HFFc6 (cell line): ENCODE results near the gene DTNBP1. TPM values are rescaled to one million over a fixed set of nuclear protein-coding genes. Genes with fewer than 3 reads are reported as not detected.

Source experiments
- DNase-seq: peaks from one replicate; pipeline ENCODE4 v3.0.0-alpha.2; 2018
- H3K27ac Mint-ChIP-seq: 2 replicates; pipeline ENCODE4 v1.8.0; 2020; ENCODE audit warnings: mild to moderate bottlenecking, mixed read lengths
- H3K27me3 Mint-ChIP-seq: 2 replicates; pipeline ENCODE4 v1.8.0; 2021; ENCODE audit warnings: mild to moderate bottlenecking, moderate library complexity, mixed read lengths; ENCODE audit not compliant: insufficient read depth
- H3K36me3 Mint-ChIP-seq: 2 replicates; pipeline ENCODE4 v1.8.0; 2021; ENCODE audit warnings: low read depth, mixed read lengths
- H3K4me1 Mint-ChIP-seq: 2 replicates; pipeline ENCODE4 v1.8.0; 2020; ENCODE audit warnings: low read depth, mixed read lengths
- H3K4me3 Mint-ChIP-seq: 2 replicates; pipeline ENCODE4 v1.8.0; 2020; ENCODE audit warnings: mild to moderate bottlenecking, moderate library complexity, mixed read lengths
- H3K9me3 Mint-ChIP-seq: 2 replicates; pipeline ENCODE4 v1.8.0; 2020; ENCODE audit warnings: mild to moderate bottlenecking, mixed read lengths
- total RNA-seq, 6 experiments: library from RNA; stranded (reverse); fragmentation: NEBNext Ultra II Directional; extraction: Animal tissue kit (Norgen Biotek cat#: 25700); gene quantifications; 2 replicates in 1 of 6; 3 replicates in 5 of 6; pipeline ENCODE4 v1.2.3, GENCODE V29; 2021
- TF ChIP-seq, protein P1 (sequence below): fragments of 200-600 bp; sonication (generic); IDR thresholded peaks from 2 replicates; pipeline ENCODE4 v1.5.0; 2021; ENCODE audit warnings: antibody characterized with exemption, mild to moderate bottlenecking

The DTNBP1 gene
- total RNA-seq, 6 experiments from 2014 or later = 10.4 to 15.3 (median 13.9) TPM

DNA sequence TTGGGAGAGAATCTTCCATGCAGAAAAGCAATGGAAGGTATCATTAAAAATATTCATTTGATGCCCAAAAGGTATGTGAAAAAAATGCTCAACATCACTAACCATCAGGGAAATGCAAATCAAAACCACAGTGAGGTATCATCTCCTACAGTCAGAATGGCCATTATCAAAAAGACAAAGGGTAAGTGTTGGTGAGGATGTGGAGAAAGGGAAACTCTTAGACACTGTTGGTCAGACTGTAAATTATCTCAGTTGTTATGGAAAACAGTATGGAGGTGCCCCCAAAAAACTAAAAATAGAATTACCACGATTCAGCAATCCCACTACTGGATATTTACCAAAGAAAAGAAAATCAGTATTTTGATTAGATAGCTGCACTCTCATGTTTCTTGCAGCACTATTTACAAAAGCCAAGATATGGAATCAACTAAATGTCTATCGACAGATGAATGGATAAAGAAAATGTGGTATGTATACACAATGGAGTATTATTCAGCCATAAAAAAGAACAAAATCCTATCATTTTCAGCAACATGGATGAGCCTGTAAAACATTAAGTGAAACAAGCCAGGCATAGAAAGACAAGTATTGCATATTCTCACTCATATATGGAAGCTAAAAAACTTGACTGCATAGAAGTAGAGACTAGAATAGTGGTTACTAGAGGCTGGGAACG lies 84.0 kb downstream of the DTNBP1 start:
- TF ChIP-seq, protein P1, sequence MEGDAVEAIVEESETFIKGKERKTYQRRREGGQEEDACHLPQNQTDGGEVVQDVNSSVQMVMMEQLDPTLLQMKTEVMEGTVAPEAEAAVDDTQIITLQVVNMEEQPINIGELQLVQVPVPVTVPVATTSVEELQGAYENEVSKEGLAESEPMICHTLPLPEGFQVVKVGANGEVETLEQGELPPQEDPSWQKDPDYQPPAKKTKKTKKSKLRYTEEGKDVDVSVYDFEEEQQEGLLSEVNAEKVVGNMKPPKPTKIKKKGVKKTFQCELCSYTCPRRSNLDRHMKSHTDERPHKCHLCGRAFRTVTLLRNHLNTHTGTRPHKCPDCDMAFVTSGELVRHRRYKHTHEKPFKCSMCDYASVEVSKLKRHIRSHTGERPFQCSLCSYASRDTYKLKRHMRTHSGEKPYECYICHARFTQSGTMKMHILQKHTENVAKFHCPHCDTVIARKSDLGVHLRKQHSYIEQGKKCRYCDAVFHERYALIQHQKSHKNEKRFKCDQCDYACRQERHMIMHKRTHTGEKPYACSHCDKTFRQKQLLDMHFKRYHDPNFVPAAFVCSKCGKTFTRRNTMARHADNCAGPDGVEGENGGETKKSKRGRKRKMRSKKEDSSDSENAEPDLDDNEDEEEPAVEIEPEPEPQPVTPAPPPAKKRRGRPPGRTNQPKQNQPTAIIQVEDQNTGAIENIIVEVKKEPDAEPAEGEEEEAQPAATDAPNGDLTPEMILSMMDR = no peak
- no peak for DNase-seq
- H3K27me3 Mint-ChIP-seq = no peaks in the 10 kb centered on the region
- H3K9me3 Mint-ChIP-seq = no peaks in the 10 kb centered on the region
- no peaks in the 10 kb centered on the region for H3K36me3 Mint-ChIP-seq
- no peak overlapping the region for H3K27ac Mint-ChIP-seq
- H3K4me3 Mint-ChIP-seq = no peak overlapping the region
- peaks cover 16% of the 10 kb centered on the region for H3K4me1 Mint-ChIP-seq

DNA sequence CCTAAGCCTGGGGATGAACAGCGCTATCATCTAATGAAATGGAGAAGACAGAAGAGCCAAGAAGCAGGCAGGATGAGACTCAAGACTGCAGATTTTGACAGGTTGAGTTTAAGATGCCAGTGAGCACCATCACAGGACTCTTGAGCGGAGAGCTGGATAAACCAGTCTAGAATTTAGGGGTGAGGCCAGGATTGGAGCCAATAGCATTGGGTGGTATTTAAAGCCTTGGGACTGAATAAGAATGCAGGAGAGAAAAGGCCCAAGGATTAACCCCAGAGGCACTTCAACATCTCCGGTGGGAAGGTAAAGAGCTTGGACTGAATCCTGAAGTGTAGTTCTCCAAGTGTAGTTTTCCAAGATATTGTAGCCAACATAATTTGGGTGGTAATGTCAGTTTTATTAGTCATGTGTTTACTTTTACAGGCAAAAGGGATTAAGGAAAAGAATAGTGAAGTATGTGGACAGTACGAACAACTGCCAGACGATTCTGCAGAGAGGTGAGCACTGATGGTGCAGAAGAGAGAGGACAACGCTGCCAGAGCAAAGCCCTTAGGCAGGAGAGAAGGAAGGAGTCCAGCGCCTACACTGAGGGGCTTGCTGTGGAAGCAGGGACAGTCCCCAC lies 85.2 kb downstream of the DTNBP1 start:
- TF ChIP-seq, protein P1 = no peak
- peaks cover 16% of the 10 kb centered on the region for H3K4me1 Mint-ChIP-seq
- no peaks in the 10 kb centered on the region for H3K9me3 Mint-ChIP-seq
- no peaks in the 10 kb centered on the region for H3K27me3 Mint-ChIP-seq
- no peak overlapping the region for H3K27ac Mint-ChIP-seq
- no peaks in the 10 kb centered on the region for H3K36me3 Mint-ChIP-seq
- DNase-seq = no peak
- no peak overlapping the region for H3K4me3 Mint-ChIP-seq

DNA sequence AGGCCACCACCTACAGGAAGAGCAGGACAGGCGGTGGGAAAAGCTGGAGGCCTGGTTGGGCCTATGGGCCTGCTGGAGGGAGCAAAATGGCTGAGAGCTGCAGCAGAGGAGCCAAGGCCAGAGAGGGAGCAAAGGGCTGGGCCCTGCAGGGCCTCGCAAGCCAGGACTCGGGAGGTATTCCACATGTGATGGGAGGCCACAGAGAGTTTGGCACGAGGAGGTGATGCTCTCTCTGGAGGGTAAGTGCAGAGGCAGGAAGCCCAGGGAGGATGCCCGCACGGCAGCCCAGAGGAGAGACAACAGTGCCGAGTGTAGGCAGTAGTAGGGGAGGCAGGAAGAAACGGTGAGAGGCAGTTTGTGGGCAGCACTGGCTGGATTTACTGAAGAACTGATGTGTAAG lies 85.7 kb downstream of the DTNBP1 start:
- H3K27me3 Mint-ChIP-seq = no peaks in the 10 kb centered on the region
- TF ChIP-seq, protein P1 = no peak
- no peak overlapping the region for H3K4me3 Mint-ChIP-seq
- H3K4me1 Mint-ChIP-seq = peaks cover 16% of the 10 kb centered on the region
- no peaks in the 10 kb centered on the region for H3K9me3 Mint-ChIP-seq
- no peaks in the 10 kb centered on the region for H3K36me3 Mint-ChIP-seq
- no peak for DNase-seq
- H3K27ac Mint-ChIP-seq = no peak overlapping the region

DNA sequence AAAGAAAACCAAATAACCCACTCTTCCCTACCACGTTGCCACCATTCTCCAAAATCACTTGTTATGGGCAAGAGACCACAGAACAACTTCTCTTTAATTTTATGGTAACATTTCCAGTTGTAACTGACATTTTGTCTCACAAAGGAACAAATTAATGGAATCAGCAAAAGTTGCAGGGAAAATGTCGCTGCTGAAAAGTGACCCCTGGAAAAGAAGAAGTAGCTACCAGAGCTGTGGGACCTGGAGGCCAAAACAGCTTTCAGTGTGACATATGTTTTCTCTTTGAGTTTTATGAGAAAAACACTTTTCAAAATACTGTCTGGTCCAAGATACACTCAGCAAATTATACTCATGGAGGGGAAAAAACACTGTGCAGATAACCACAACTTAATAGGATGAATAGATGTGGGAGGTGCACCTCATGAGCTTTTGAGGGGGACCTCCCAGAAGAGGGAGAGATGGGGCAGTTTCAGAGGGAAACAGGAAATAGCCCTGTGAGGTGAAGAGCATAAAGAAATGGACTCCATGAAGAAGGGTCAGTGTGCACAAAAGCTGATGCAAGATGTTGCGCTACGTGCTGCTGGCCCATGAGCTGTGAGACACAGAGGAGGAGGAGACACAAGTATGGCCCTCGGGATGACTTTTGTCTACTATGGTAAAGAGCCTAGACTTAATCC lies 87.3 kb downstream of the DTNBP1 start:
- Mint-ChIP-seq H3K4me1 (peaks cover 16% of the 10 kb centered on the region), H3K27ac (no peak overlapping the region), H3K36me3 (no peaks in the 10 kb centered on the region), H3K4me3 (no peak overlapping the region), H3K27me3 (no peaks in the 10 kb centered on the region), H3K9me3 (no peaks in the 10 kb centered on the region)
- TF ChIP-seq, protein P1 = no peak
- no peak for DNase-seq

DNA sequence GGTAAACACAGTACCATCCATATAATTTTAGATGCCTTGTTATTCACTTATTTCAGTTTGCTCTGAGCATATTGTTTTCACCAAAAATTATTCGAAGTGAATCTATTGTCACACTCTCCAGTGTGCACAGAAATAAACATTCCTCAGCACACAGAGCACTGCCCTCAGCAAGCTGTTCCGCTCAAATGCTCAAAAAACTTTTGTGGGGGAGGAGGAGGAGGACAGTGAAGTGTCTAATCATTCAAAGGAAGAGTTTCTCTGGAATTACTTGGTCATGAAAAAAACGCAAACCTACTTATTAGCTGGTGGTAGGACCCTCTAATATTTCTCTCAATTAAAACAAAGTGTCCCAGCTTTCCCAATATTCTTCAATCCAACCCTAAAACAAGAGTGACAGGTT lies 88.3 kb downstream of the DTNBP1 start:
- no peak for DNase-seq
- H3K9me3 Mint-ChIP-seq = no peaks in the 10 kb centered on the region
- no peaks in the 10 kb centered on the region for H3K36me3 Mint-ChIP-seq
- H3K4me1 Mint-ChIP-seq = peaks cover 16% of the 10 kb centered on the region
- TF ChIP-seq, protein P1 = no peak
- H3K27ac Mint-ChIP-seq = no peak overlapping the region
- H3K4me3 Mint-ChIP-seq = no peak overlapping the region
- H3K27me3 Mint-ChIP-seq = no peaks in the 10 kb centered on the region
